Choroid plexus epithelial cell (primary cell): ENCODE results near the gene MARCHF2.

Source experiments
- DNase-seq: peaks from one replicate; pipeline ENCODE4 v3.0.0-alpha.2; 2010; ENCODE audit warnings: low read depth
- H3K4me3 ChIP-seq: 2 replicates; pipeline ENCODE4 v1.5.1; 2011; ENCODE audit warnings: low read depth, mild to moderate bottlenecking, control low read depth, low read length, moderate library complexity
- CTCF ChIP-seq: conservative IDR thresholded peaks from 2 replicates; pipeline ENCODE4 v1.5.1; 2011; ENCODE audit warnings: low read depth, mild to moderate bottlenecking, control low read depth, inconsistent platforms, low read length, moderate library complexity

MARCHF2 gene

GRCh38 chr19:8386990-8387389 is 26.1 kb upstream of the MARCHF2 start:
- DNase-seq = no peak
- TF ChIP-seq CTCF = no peak
- no peak overlapping the region for H3K4me3 ChIP-seq

- no peak overlapping the region for H3K4me3 ChIP-seq
- no peak for TF ChIP-seq CTCF
- no peak for DNase-seq
Measured at GRCh38 chr19:8387688-8388611, 25.2 kb upstream of the MARCHF2 start.

GRCh38 chr19:8388612-8388958 is 24.5 kb upstream of the MARCHF2 start:
- no peak for DNase-seq
- no peak for TF ChIP-seq CTCF

GRCh38 chr19:8389891-8390616 is 23.1 kb upstream of the MARCHF2 start, which contains the start of gene RAB11B:
Gene RAB11B (plus strand): TSS chr19:8390360. CDS start chr19:8390417, 57 bp downstream.
- peak within 1 kb of the TSS; percentile 85 for H3K4me3 ChIP-seq
- TF ChIP-seq CTCF = no peak
- DNase-seq = peak; percentile 100

More at GRCh38 chr19:8388612-8388958, 24.5 kb upstream of the MARCHF2 start:
- no peak overlapping the region for H3K4me3 ChIP-seq

GRCh38 chr19:8390617-8390981 is 22.5 kb upstream of the MARCHF2 start:
- peak overlapping the region; percentile 85 for H3K4me3 ChIP-seq
- DNase-seq = peak; percentile 97
- no peak for TF ChIP-seq CTCF

- TF ChIP-seq CTCF = no peak
- no peak overlapping the region for H3K4me3 ChIP-seq
- no peak for DNase-seq
Measured at GRCh38 chr19:8391198-8392016, 21.7 kb upstream of the MARCHF2 start.
